B cell (primary cell): ENCODE measurements around the gene CAMK2D.

Experiments
- CTCF ChIP-seq: fragments of 200-600 bp; IDR thresholded peaks from one replicate; pipeline ENCODE4 v1.8.0; 2022; ENCODE audit warnings: antibody characterized with exemption, mild to moderate bottlenecking
- EZH2 ChIP-seq: IDR thresholded peaks from 2 replicates; pipeline ENCODE4 v1.6.1; 2012; ENCODE audit warnings: borderline replicate concordance, low read depth, mild to moderate bottlenecking, moderate library complexity, low read length; ENCODE audit not compliant: insufficient read depth, poor library complexity, severe bottlenecking

DNA sequence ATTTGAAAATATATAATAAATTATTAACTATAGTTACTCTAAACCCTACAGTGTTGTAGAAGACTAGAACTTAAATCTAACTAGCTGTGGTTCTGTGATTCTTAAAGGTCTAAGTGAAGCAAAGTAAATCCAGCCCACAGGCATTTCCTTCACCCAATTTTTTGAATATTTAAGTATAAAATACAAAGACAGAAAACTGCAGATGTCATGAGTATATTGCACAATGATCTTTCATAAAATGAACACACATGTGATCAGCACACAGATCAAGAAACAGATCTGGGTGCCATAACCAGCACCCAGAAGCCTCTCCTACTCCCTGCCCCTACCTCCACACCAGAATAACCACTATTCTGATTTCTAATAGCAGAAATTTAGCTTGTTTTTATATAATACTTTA is 82.9 kb downstream of the CAMK2D start:
- no peak for TF ChIP-seq EZH2
- TF ChIP-seq CTCF = no peak
